ENCODE measurements around the gene LDB1. TPM values are rescaled to one million over a fixed set of nuclear protein-coding genes. Genes with fewer than 3 reads are reported as not detected.

LDB1 gene
- total and polyA plus RNA-seq, 2 of the 13 experiments (the other 11 are each of a cell fraction or from before 2014, with no cell fraction given) = 17.2 to 45.5 TPM

DNA sequence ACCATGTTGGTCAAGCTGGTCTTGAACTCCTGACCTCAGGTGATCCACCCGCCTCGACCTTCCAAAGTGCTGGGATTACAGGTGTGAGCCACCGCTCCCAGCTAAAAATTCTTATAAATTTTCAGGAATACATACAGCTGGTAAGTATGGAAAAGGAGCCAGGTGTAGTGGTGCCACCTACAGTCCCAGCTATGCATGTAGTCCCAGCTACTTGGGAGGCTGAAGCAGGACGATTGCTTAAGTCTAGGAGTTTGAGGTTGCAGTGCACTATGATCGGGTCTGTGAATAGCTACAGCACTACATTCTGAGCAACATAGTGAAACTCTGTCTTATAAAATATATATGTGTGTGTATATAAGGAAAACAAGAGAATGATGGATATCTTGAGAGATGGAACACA is 19.0 kb downstream of the LDB1 start:
- POLR2A ChIA-PET = interaction anchor here (1.0 to 3.5 kb wide), 2 partner anchors 13 to 18 kb away, joined by 3 to 28 read pairs; no protein-coding TSS in a partner anchor
- Histone ChIP-seq H3K27me3 (ENCODE audit: control insufficient read depth in 1 of 2, insufficient read depth in 2 of 2, low read length in 2 of 2) (no peaks in the 10 kb centered on the region), H3K4me2 (ENCODE audit: low read depth, low read length) (no peak overlapping the region), H3K9ac (ENCODE audit: insufficient read depth, low read depth, low read length) (no peak overlapping the region), H4K20me1 (ENCODE audit: insufficient read depth, low read length) (no peaks in the 10 kb centered on the region), H3K27ac (ENCODE audit: extremely low read length, insufficient read depth, low read length) (no peak overlapping the region), H3K9me3 (ENCODE audit: low read length) (no peaks in the 10 kb centered on the region), H3K36me3 (replicated peaks in 1 of 2; ENCODE audit: control insufficient read depth in 1 of 2, insufficient read depth in 2 of 2, low read length in 2 of 2) (no peaks in the 10 kb centered on the region), H3K79me2 (ENCODE audit: insufficient read depth, low read length) (no peaks in the 10 kb centered on the region), H3K4me3 (replicated peaks in 1 of 3; ENCODE audit: insufficient read depth in 1 of 3, low read depth in 2 of 3, low read length in 3 of 3) (no peak overlapping the region), H2AFZ (ENCODE audit: low read length) (no peak overlapping the region), H3K4me1 (ENCODE audit: insufficient read depth, low read length) (no peaks in the 10 kb centered on the region)
- no peak for DNase-seq (ENCODE audit: low spot score)
- CTCF ChIA-PET (ENCODE audit: low intra/inter-chr PET ratio, low total read pairs) = no interaction called here
- intact Hi-C loops (cut with micrococcal nuclease; ENCODE audit: unreplicated experiment) = no loop called here
- peak; percentile 84 for FAIRE-seq
- WGBS (ENCODE audit: low lambda C conversion rate) = 36% methylated on average over 5 of the region's 5 CpGs
- TF ChIP-seq CEBPG (CRISPR knock-in tag; IDR thresholded peaks at IDR 0.05) = peak; percentile 71
- peak; percentile 19; the same call in 1 of the 2 replicates for TF ChIP-seq STAG1 (CRISPR knock-in tag; IDR thresholded peaks at IDR 0.05)
- TF ChIP-seq HNRNPLL (IDR thresholded peaks at IDR 0.05; ENCODE audit: low read depth, low read length, poor library complexity, severe bottlenecking) = peak; percentile 25
- TF ChIP-seq TEAD3 (CRISPR knock-in tag; optimal IDR thresholded peaks at IDR 0.05; ENCODE audit: borderline replicate concordance) = no peak
- TF ChIP-seq, protein P1, sequence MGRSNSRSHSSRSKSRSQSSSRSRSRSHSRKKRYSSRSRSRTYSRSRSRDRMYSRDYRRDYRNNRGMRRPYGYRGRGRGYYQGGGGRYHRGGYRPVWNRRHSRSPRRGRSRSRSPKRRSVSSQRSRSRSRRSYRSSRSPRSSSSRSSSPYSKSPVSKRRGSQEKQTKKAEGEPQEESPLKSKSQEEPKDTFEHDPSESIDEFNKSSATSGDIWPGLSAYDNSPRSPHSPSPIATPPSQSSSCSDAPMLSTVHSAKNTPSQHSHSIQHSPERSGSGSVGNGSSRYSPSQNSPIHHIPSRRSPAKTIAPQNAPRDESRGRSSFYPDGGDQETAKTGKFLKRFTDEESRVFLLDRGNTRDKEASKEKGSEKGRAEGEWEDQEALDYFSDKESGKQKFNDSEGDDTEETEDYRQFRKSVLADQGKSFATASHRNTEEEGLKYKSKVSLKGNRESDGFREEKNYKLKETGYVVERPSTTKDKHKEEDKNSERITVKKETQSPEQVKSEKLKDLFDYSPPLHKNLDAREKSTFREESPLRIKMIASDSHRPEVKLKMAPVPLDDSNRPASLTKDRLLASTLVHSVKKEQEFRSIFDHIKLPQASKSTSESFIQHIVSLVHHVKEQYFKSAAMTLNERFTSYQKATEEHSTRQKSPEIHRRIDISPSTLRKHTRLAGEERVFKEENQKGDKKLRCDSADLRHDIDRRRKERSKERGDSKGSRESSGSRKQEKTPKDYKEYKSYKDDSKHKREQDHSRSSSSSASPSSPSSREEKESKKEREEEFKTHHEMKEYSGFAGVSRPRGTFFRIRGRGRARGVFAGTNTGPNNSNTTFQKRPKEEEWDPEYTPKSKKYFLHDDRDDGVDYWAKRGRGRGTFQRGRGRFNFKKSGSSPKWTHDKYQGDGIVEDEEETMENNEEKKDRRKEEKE (IDR thresholded peaks at IDR 0.05) = no peak
- TF ChIP-seq CTCF (CRISPR knock-in tag; IDR thresholded peaks at IDR 0.05) = peak; percentile 49
- no peak for TF ChIP-seq PTBP1 (IDR thresholded peaks at IDR 0.05; ENCODE audit: low read depth, low read length, poor library complexity, severe bottlenecking)
- no peak for TF ChIP-seq KDM2A (CRISPR knock-in tag; IDR thresholded peaks at IDR 0.05; ENCODE audit: borderline replicate concordance, low read depth)
- TF ChIP-seq CEBPB (IDR thresholded peaks at IDR 0.05; ENCODE audit: borderline replicate concordance, low read depth, low read length) = peak; percentile 44; the same call in 1 of the 2 replicates
- no peak for TF ChIP-seq RFXANK (CRISPR knock-in tag; IDR thresholded peaks at IDR 0.05)
- TF ChIP-seq ZNF101 (CRISPR knock-in tag; IDR thresholded peaks at IDR 0.05; ENCODE audit: borderline replicate concordance, low read depth) = no peak
- no peak for TF ChIP-seq DR1 (CRISPR knock-in tag; IDR thresholded peaks at IDR 0.05)
- in situ Hi-C loops (cut with HindIII; ENCODE audit: extremely low pct_ligation_motif_present, low pct_unique_long_range_greater_than_20kb) = no loop called here
- no TSS peak for BruUV-seq (replicated peaks)
- ATAC-seq = peak; percentile 89
